DMS53 treated with DMSO at 0.1 percent for 48 hours (cell line): Measurements from ENCODE around the gene C10orf71.

Source experiments
- DNase-seq: peaks from one replicate; lab custom pipeline; 2025; ENCODE audit not compliant: unreplicated experiment; lab: John Stamatoyannopoulos, UW

The C10orf71 gene

GRCh38 chr10:49290607-49291006 is 8.4 kb upstream of the C10orf71 start:
- DNase-seq = no peak

GRCh38 chr10:49292565-49293207 is 6.3 kb upstream of the C10orf71 start:
- DNase-seq = peak; percentile 90

- no peak for DNase-seq
Measured at GRCh38 chr10:49293208-49293603, 5.8 kb upstream of the C10orf71 start.

GRCh38 chr10:49294731-49295130 is 4.2 kb upstream of the C10orf71 start:
- no peak for DNase-seq

- no peak for DNase-seq
Measured at GRCh38 chr10:49295297-49295696, 3.7 kb upstream of the C10orf71 start.

GRCh38 chr10:49296382-49296781 is 2.6 kb upstream of the C10orf71 start:
- DNase-seq = no peak

DNA sequence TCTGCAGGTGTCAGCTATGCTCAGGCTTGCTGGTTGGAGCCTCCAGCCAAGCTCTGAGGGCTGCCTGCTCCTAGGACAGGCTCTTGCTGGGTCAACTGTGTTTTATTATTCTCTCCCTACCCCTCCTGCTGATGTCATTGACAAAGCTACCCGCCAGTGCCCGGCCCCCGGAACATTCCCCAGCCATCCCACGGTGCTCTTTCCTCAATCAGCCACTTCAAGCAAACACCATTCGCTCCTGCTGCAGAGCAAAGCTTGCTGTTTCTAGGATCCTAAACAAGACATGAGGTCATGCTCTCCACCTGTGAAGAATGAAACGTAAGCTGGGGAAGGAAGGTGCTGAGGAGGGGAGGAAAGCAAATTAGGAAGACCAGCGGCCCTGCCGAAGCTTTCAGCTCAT is 2.1 kb upstream of the C10orf71 start:
- no peak for DNase-seq

DNA sequence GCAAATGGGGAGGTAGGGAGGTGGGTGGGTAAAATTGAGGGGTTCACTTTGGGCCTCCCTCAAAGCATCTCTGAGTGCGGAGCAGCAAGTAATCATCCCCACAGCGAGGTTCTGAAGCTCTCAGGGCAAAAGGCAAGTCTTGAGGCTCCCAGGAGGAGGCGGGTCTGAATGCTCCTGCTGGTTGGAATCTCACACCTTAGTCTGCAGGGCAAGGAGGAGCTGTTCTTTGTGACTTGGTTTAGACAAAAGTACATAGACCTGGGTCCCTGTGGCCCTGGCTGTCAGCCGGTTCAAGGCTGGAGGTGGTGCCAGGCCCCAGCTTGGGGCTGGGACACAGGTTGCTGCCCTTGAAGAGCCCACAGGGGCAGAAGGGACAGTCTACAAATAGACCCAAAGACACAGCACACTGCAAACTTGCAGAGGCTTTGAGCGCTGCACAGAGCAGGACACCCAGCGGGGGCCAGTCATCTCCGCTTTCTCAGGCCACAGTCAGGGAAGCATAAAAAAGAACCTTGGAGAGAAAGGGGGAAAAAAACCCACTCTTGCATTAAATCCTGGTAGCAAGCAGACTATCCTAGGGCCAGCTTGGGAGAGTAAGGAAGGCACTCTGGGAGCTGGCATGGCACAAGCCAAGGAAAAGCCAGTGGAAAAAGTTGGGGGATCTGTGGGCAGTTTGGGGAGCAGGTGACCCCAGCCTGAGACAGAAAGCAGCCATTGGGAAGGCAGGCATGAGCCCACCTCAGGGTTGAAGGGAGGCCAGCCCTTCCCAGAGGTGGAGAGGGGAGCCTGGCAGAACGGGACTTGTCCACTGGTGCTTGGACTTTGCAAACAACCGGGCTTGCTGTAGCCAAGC is 926 bp upstream of the C10orf71 start:
- no peak for DNase-seq

- DNase-seq = no peak
Measured at GRCh38 chr10:49298671-49298982, 343 bp upstream of the C10orf71 start.

DNA sequence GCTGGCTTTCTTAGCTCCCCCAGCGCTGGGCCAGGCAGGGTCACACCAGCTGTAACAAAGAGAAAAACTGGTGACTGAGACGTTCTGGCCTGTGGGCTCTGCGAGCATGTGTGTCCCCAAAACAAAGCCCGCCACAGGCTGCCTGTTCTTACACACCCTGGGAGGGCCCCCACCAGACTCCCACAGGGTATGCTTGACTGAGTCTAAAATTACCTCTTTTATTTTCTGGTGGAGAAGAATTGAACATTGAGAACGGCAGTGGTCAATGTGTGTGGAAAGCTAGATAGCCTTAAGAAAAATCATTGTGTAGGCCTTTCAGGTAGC is 808 bp downstream of the C10orf71 start:
- DNase-seq = no peak

DNA sequence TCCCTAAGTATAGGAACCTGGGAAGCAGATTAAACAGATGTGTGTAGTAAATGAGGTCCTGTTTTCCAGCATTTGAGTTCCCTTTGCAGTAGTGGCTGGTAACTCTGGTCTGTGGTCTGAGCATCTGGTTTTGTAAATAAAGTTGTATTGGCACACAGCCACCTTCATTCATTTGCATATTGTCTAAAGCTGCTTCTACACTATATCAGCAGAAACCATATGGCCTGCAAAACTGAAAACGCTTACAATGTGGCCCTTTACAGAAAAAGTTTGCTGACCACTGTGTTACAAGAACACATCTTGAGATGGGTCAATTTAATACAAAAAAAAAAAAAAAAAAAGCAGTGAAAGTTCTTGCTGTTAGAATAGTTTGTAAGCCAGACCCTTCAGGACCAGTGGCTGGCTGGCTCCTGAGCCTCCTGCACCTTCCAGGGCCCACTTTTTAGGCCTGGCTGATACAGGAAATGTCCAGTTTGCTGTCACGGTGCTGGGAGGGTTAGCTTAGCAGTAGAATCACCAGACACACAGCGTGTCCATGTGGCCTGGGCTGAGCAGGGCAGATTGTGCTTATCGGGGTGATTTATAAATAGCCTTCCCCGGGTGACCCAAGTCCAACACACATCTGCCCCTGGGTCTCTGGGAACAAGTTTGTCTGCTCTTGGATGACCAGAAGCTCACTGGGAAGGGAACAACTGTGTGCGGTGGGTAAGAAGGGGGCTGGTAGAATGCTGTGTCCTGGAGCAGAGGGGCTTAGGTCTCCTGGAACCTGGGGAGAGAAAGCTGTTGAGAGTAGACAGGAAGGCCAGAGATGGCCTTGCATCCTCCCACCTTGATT is 1.4 kb downstream of the C10orf71 start:
- no peak for DNase-seq

DNA sequence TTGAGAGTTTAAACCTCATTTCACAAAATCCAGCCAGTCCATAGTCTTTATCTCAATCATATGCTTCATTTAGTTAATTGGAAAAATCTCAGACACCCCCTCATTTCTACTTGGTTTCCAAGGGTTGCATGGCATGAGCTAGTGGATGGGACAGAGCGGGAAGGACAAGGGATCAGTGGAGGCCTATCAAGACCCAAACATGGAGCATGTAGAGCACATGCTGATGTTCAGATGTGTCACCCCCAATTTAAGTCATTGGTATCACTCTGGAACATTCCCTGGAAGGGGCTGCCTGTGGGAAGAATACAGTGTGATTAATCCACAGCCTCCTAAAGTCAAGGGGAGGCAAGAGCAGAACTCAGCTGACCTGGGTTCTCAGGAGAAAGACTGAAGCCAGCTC is 2.3 kb downstream of the C10orf71 start:
- DNase-seq = no peak

DNA sequence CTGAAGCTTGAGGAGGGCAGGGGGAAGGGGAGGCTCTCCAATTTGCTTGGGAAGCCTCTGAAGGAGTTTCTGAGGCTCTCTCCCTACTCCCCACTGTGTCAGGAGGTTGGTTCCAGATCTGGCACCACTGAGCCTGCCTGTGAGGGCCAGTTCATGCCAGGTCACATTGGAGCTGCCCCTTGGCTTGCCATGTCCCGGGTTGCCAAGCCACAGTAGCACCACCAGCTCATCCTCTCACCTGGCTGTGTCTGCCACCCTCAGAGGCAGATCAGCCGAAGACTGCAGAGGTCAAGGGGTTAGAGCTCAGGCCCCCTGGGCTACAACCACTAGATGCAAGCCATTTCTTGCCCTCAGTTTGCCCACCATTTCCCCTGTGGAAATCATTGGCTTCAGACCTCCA is 3.1 kb downstream of the C10orf71 start:
- no peak for DNase-seq

- no peak for DNase-seq
Measured at GRCh38 chr10:49303711-49304110, 4.7 kb downstream of the C10orf71 start.

DNA sequence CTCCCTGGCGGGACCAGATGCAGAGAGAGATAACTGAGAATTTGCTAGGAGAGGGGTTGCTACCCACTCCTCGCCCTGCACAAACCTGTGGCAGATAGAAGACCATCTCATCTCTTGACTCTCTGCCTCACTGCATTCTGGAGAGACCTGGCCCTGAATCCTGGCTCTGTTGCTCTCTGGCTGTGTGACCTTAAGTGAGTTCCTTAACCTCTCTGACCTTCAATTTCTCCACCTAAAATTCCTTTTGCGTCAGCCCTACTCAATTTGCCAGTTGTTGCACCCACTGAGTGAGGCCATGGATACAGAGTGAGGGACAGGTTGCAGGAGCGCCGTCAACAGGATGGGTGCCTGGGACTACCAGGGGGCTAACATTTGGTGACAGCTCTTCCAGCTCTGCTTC is 5.2 kb downstream of the C10orf71 start:
- DNase-seq = no peak

DNA sequence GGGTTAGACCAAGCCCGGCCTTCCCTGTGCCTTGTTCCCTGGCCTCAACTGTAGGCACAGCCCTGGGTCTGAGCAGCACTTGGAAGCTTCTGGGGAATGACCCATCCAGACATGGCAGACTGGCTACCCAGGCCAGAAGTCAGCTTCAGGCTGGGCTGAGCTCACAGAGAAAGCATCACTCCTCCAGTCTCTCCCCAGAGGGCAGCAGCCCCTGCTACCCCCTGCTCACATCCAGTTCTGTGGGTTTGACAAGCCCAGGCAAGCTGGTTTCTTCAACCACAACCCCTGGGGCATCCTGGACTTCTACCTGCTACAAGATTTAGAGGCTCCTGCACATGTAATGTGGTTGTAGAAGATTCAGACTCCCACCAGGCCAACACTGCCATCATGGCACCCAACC is 9.0 kb downstream of the C10orf71 start:
- no peak for DNase-seq

DNA sequence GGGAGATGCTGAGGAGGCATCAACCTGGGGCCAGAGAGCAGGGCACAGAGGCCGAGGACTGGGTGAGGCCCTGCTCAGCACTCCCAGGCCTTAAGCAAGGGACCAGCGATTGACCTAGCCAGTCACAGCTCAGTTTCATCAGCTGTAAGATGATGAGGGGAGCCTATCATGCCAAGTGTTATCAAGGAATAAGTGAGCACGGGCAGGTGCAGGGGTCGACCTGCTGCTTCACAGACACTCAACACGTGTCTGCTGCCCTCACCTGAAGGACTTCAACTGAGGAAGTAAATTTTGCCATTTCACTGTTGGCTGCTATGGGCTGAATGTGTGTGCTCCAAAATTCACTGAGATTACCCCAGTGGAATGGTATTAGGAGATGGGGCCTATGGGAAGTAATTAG is 9.9 kb downstream of the C10orf71 start:
- no peak for DNase-seq

- DNase-seq = no peak
Measured at GRCh38 chr10:49309691-49310411, 10.9 kb downstream of the C10orf71 start.

GRCh38 chr10:49310460-49310859 is 11.5 kb downstream of the C10orf71 start:
- no peak for DNase-seq

DNA sequence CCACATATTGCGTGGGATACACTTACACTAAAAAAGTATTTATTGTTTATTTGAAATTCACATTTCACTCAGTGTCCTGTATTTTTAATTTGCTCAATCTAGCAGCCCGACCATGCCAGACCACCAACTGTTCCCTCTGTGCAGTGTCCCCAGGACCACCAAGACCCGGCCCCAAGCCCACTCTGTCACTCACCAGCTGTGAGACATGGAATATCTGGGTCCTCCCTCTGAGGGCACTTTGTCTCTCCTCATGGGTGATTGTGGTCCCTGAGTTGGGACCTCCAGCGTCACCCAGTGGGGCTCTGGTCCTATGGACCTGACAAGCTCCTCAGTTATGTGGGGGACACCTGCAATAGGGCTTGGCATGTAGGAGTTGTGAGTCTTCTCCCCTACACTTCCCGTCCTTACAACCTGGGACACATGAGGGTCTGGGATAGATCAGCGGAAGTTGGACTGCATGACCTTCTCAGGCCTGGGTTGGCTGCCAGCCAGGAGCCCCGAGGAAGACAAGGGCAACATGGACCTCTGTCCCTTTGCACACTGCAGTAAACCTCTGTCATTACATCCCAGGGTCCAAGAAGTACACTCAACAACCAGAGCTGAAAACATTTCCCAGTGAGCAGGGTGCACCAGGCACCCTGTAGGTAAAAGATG is 12.1 kb downstream of the C10orf71 start:
- no peak for DNase-seq
